Amygdala (tissue), 56 donors: ENCODE data around the gene PRKN.

Experiments
- DNase-seq, 56 donors: peaks; one replicate each; lab custom pipeline; 2025; lab: John Stamatoyannopoulos, UW

The PRKN gene

DNA sequence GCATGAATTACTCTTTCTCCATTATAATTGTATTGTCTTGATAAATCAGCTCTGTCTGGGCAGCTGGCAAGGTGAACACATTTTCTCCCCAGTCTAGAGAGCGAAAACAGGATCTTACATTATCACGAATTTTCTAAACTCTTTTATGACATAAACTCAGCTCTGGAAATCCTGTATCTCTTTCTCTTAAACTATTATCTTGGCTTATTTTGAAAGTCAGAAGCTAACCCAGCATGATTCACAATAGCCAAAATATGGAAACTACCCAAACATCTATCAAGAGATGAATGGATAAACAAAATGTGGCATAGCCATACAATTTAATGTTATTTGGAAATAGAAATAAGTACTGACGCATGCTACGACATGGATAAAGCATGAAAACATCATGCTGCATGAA lies 1427.8 kb downstream of the PRKN start:
- DNase-seq = no peak
